ENCODE results near the gene TEKTIP1.

TEKTIP1 gene

GRCh38 chr19:3570606-3571011 lies 31.6 kb downstream of the TEKTIP1 start:
- Histone ChIP-seq H3K4me3 (ENCODE audit: extremely low read depth, insufficient read depth, low read length, poor library complexity, severe bottlenecking) (no peak overlapping the region), H3K4me1 (ENCODE audit: control insufficient read depth, insufficient read depth, low read length, poor library complexity, severe bottlenecking) (peaks cover 6% of the 10 kb centered on the region), H3K36me3 (ENCODE audit: control insufficient read depth, insufficient read depth, low read length) (peaks cover 15% of the 10 kb centered on the region), H3K9me3 (ENCODE audit: control insufficient read depth, low read length) (no peaks in the 10 kb centered on the region), H3K27ac (ENCODE audit: low read depth, low read length, severe bottlenecking) (no peak overlapping the region)
- 87 to 93% methylated on average over 4 to 7 of the region's 7 CpGs for WGBS, 2 experiments (ENCODE audit: insufficient coverage in 2 of 2)

DNA sequence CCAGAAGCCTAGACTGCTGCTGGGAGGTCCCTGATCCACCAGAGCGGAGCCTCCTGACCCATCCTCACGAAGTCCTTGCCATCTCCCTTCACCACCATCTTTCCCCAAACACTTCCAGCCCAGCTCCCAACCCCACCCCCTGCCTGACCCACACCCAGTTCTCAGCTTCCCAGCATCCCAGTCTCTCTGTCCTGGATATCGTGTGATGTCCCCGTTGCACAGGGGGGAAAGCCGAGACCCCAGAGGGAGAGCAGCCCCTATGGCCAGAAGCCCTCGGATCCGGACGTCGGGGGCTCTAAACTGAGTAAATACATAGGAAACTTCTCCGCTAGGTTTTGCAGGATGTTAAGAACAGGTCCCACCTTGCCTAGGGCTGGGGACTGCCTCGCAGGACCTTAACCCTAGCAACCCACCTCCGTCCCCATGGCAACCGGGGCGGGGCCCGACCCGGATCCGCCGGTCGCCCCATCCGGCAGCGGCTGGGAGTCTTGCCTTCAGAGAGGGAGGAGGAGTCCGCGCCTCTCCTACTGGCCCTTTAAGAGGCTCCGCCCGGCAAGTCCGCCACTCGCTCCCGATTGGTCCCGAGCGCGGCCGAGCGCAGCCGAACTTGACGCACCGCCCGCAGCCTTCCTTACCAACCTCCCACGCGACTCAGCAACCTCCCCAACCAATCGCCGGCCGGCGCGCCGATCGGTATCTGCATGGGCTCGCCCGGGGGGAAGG lies 33.3 kb downstream of the TEKTIP1 start:
- peaks cover 16% of the 10 kb centered on the region for H3K4me1 ChIP-seq (ENCODE audit: control insufficient read depth, insufficient read depth, low read length, poor library complexity, severe bottlenecking)
- H3K4me3 ChIP-seq (ENCODE audit: extremely low read depth, insufficient read depth, low read length, poor library complexity, severe bottlenecking): peak overlapping the region; percentile 92
- 4 to 9% methylated on average over 28 to 45 of the region's 48 CpGs for WGBS, 2 experiments (ENCODE audit: insufficient coverage in 2 of 2)
- no peaks in the 10 kb centered on the region for H3K9me3 ChIP-seq (ENCODE audit: control insufficient read depth, low read length)
- H3K36me3 ChIP-seq (ENCODE audit: control insufficient read depth, insufficient read depth, low read length): peaks cover 20% of the 10 kb centered on the region
- H3K27ac ChIP-seq (ENCODE audit: low read depth, low read length, severe bottlenecking): peak overlapping the region; percentile 36

GRCh38 chr19:3572855-3573161 lies 33.8 kb downstream of the TEKTIP1 start, which contains the start of gene HMG20B:
HMG20B (plus strand) TSS chr19:3572944; CDS start chr19:3573310, 366 bp downstream.
- no peaks in the 10 kb centered on the region for H3K9me3 ChIP-seq (ENCODE audit: control insufficient read depth, low read length)
- peaks cover 20% of the 10 kb centered on the region for H3K36me3 ChIP-seq (ENCODE audit: control insufficient read depth, insufficient read depth, low read length)
- peak within 1 kb of the TSS; percentile 66 for H3K27ac ChIP-seq (ENCODE audit: low read depth, low read length, severe bottlenecking)
- peak within 1 kb of the TSS; percentile 92 for H3K4me3 ChIP-seq (ENCODE audit: extremely low read depth, insufficient read depth, low read length, poor library complexity, severe bottlenecking)
- WGBS, 2 experiments (ENCODE audit: insufficient coverage in 2 of 2): 0 to 1% methylated on average over 2 to 14 of the region's 30 CpGs
- H3K4me1 ChIP-seq (ENCODE audit: control insufficient read depth, insufficient read depth, low read length, poor library complexity, severe bottlenecking): peaks cover 16% of the 10 kb centered on the region

- WGBS, 2 experiments (ENCODE audit: insufficient coverage in 2 of 2): 1% methylated on average over 36 to 58 of the region's 60 CpGs
- H3K27ac ChIP-seq (ENCODE audit: low read depth, low read length, severe bottlenecking): peak overlapping the region; percentile 66
- peak overlapping the region; percentile 92 for H3K4me3 ChIP-seq (ENCODE audit: extremely low read depth, insufficient read depth, low read length, poor library complexity, severe bottlenecking)
- no peaks in the 10 kb centered on the region for H3K9me3 ChIP-seq (ENCODE audit: control insufficient read depth, low read length)
- H3K4me1 ChIP-seq (ENCODE audit: control insufficient read depth, insufficient read depth, low read length, poor library complexity, severe bottlenecking): peaks cover 16% of the 10 kb centered on the region
- H3K36me3 ChIP-seq (ENCODE audit: control insufficient read depth, insufficient read depth, low read length): peaks cover 20% of the 10 kb centered on the region
Measured at GRCh38 chr19:3573162-3573857, 34.3 kb downstream of the TEKTIP1 start.

DNA sequence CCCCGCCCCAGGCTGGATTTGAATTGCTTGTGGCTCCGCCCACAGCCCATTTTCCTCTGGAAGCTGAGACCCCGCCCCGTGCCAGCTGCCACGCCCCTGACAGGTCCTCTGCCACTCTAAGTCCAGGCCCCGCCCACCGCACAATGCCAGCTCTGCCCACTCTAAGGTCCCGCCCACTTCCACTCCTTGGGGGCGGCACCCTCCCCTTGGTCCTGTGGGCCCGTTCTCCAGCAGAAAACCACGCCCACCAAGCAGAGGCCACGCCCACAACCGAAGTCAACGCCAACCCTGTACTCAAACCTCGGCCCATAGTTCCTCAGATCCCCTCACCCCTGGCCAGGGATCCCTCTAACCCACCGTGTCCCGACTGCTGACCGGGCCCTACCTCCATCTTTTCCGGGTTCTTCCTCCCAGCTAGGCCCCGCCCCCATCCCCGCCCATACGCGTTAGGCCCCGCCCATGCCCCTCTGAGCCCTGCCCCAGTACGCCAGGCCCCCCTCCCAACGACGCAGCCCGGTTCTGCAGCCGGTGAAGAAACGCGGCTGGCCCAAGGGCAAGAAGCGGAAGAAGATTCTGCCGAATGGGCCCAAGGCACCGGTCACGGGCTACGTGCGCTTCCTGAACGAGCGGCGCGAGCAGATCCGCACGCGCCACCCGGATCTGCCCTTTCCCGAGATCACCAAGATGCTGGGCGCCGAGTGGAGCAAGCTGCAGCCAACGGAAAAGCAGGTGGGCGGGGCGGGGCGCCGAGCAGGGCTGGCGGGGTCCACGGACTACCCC lies 35.1 kb downstream of the TEKTIP1 start:
- 62 to 66% methylated on average over 43 to 51 of the region's 55 CpGs for WGBS, 2 experiments (ENCODE audit: insufficient coverage in 2 of 2)
- H3K4me3 ChIP-seq (ENCODE audit: extremely low read depth, insufficient read depth, low read length, poor library complexity, severe bottlenecking): peak overlapping the region; percentile 92
- H3K27ac ChIP-seq (ENCODE audit: low read depth, low read length, severe bottlenecking): no peak overlapping the region
- H3K9me3 ChIP-seq (ENCODE audit: control insufficient read depth, low read length): no peaks in the 10 kb centered on the region
- H3K4me1 ChIP-seq (ENCODE audit: control insufficient read depth, insufficient read depth, low read length, poor library complexity, severe bottlenecking): peaks cover 19% of the 10 kb centered on the region
- H3K36me3 ChIP-seq (ENCODE audit: control insufficient read depth, insufficient read depth, low read length): peaks cover 20% of the 10 kb centered on the region

DNA sequence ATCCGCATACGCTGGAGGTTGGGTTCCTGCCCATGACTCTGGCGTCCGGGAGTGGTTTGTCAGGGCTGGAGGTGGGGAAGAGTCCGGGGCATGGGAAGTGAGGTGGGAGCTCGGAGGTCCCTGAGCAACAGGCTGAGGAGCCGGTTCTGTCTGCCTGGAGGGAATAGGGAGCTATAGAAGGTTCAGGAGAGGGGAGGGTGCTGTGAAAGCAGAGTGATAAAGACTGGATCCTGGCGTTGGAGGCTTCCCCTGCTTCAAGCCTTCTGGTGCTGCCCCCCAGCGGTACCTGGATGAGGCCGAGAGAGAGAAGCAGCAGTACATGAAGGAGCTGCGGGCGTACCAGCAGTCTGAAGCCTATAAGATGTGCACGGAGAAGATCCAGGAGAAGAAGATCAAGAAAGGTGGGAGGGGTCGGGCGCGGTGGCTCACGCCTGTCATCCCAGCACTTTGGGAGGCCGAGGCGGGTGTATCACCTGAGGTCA lies 36.3 kb downstream of the TEKTIP1 start:
- H3K27ac ChIP-seq (ENCODE audit: low read depth, low read length, severe bottlenecking): no peak overlapping the region
- H3K36me3 ChIP-seq (ENCODE audit: control insufficient read depth, insufficient read depth, low read length): peaks cover 20% of the 10 kb centered on the region
- no peaks in the 10 kb centered on the region for H3K9me3 ChIP-seq (ENCODE audit: control insufficient read depth, low read length)
- H3K4me1 ChIP-seq (ENCODE audit: control insufficient read depth, insufficient read depth, low read length, poor library complexity, severe bottlenecking): peaks cover 25% of the 10 kb centered on the region
- WGBS, 2 experiments (ENCODE audit: insufficient coverage in 2 of 2): 83 to 93% methylated on average over 12 to 19 of the region's 19 CpGs
- H3K4me3 ChIP-seq (ENCODE audit: extremely low read depth, insufficient read depth, low read length, poor library complexity, severe bottlenecking): no peak overlapping the region

GRCh38 chr19:3575949-3576673 lies 37.1 kb downstream of the TEKTIP1 start:
- peaks cover 20% of the 10 kb centered on the region for H3K36me3 ChIP-seq (ENCODE audit: control insufficient read depth, insufficient read depth, low read length)
- peak overlapping the region; percentile 25 for H3K4me3 ChIP-seq (ENCODE audit: extremely low read depth, insufficient read depth, low read length, poor library complexity, severe bottlenecking)
- 72 to 81% methylated on average over 21 to 22 of the region's 29 CpGs for WGBS, 2 experiments (ENCODE audit: insufficient coverage in 2 of 2)
- H3K27ac ChIP-seq (ENCODE audit: low read depth, low read length, severe bottlenecking): no peak overlapping the region
- H3K9me3 ChIP-seq (ENCODE audit: control insufficient read depth, low read length): no peaks in the 10 kb centered on the region
- H3K4me1 ChIP-seq (ENCODE audit: control insufficient read depth, insufficient read depth, low read length, poor library complexity, severe bottlenecking): peaks cover 25% of the 10 kb centered on the region

GRCh38 chr19:3576696-3577443 lies 37.9 kb downstream of the TEKTIP1 start:
- WGBS, 2 experiments (ENCODE audit: insufficient coverage in 2 of 2): 17 to 22% methylated on average over 25 to 50 of the region's 78 CpGs
- Histone ChIP-seq H3K27ac (ENCODE audit: low read depth, low read length, severe bottlenecking) (no peak overlapping the region), H3K4me3 (ENCODE audit: extremely low read depth, insufficient read depth, low read length, poor library complexity, severe bottlenecking) (peak overlapping the region; percentile 25), H3K9me3 (ENCODE audit: control insufficient read depth, low read length) (no peaks in the 10 kb centered on the region), H3K36me3 (ENCODE audit: control insufficient read depth, insufficient read depth, low read length) (peaks cover 20% of the 10 kb centered on the region), H3K4me1 (ENCODE audit: control insufficient read depth, insufficient read depth, low read length, poor library complexity, severe bottlenecking) (peaks cover 24% of the 10 kb centered on the region)

DNA sequence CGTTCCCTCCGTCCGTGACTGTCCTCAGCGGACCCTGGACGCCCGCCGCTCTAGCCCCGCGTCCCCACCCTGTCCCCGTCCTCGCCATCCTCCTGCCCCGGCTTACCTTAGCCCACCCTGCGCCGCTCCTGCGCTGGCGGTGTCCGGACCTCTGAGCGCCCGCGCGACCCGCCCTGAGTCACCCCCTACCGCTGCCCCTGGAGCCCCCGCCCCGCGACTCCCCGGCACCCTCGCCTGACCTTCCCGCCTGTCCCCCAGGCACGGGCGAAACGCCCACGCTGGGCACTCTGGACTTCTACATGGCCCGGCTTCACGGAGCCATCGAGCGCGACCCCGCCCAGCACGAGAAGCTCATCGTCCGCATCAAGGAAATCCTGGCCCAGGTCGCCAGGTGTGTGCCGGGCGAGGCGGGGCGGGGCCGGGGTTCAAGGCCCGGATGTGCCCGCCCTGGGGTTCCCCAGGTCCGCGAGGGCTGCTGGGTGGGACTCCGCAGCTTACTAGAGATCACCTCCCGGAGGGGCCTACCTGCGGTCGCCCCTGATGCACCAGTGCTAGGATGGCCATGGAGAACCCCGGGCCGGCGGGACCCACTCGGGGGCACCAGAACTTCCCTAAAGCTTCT lies 38.9 kb downstream of the TEKTIP1 start:
- no peaks in the 10 kb centered on the region for H3K9me3 ChIP-seq (ENCODE audit: control insufficient read depth, low read length)
- no peak overlapping the region for H3K4me3 ChIP-seq (ENCODE audit: extremely low read depth, insufficient read depth, low read length, poor library complexity, severe bottlenecking)
- H3K4me1 ChIP-seq (ENCODE audit: control insufficient read depth, insufficient read depth, low read length, poor library complexity, severe bottlenecking): peaks cover 18% of the 10 kb centered on the region
- H3K36me3 ChIP-seq (ENCODE audit: control insufficient read depth, insufficient read depth, low read length): peaks cover 20% of the 10 kb centered on the region
- 77 to 86% methylated on average over 49 to 54 of the region's 60 CpGs for WGBS, 2 experiments (ENCODE audit: insufficient coverage in 2 of 2)
- no peak overlapping the region for H3K27ac ChIP-seq (ENCODE audit: low read depth, low read length, severe bottlenecking)
